ENCODE measurements around the gene MOV10L1.
"Not testable (repeated sequence)": the region's sequence is repeated elsewhere in the genome, so short reads cannot be mapped to it uniquely, and the experiment has no call there.

The MOV10L1 gene

GRCh38 chr22:50192436-50193204 is 102.8 kb downstream of the MOV10L1 start:
- DNase-seq, result no peak

- DNase-seq, result no peak
These were observed 103.8 kb downstream of the MOV10L1 start for GRCh38 chr22:50193621-50194020.

- no peak for DNase-seq
These were observed 104.4 kb downstream of the MOV10L1 start for GRCh38 chr22:50194037-50194805.

- no peak for DNase-seq
These were observed 106.5 kb downstream of the MOV10L1 start for GRCh38 chr22:50196256-50196655.

GRCh38 chr22:50197000-50197800 is 107.4 kb downstream of the MOV10L1 start:
- DNase-seq, result no peak

GRCh38 chr22:50197856-50198623 is 108.2 kb downstream of the MOV10L1 start:
- no peak for DNase-seq

- no peak for DNase-seq
These were observed 108.8 kb downstream of the MOV10L1 start for GRCh38 chr22:50198624-50199017.

- DNase-seq, result no peak
These were observed 109.5 kb downstream of the MOV10L1 start for GRCh38 chr22:50199251-50199721.

GRCh38 chr22:50199829-50200460 is 110.1 kb downstream of the MOV10L1 start:
- DNase-seq, result peak; percentile 48

- peak; percentile 91 for DNase-seq
These were observed 110.8 kb downstream of the MOV10L1 start, which contains the start of gene SELENOO for GRCh38 chr22:50200461-50201190. TSS of gene SELENOO (plus strand) at chr22:50201011. CDS start at chr22:50201037, 26 bp downstream.

- DNase-seq, result peak; percentile 58
These were observed 111.7 kb downstream of the MOV10L1 start for GRCh38 chr22:50201191-50202129.

GRCh38 chr22:50202130-50202666 is 112.4 kb downstream of the MOV10L1 start:
- no peak for DNase-seq

GRCh38 chr22:50203288-50203687 is 113.5 kb downstream of the MOV10L1 start:
- no peak for DNase-seq

- no peak for DNase-seq
These were observed 114.8 kb downstream of the MOV10L1 start for GRCh38 chr22:50204571-50204970.

- not testable (repeated sequence) for DNase-seq
These were observed 115.2 kb downstream of the MOV10L1 start for GRCh38 chr22:50204998-50205397.

- no peak for DNase-seq
These were observed 116.2 kb downstream of the MOV10L1 start for GRCh38 chr22:50205781-50206569.

- peak; percentile 41 for DNase-seq
These were observed 116.8 kb downstream of the MOV10L1 start for GRCh38 chr22:50206599-50206998.

GRCh38 chr22:50207383-50208140 is 117.8 kb downstream of the MOV10L1 start:
- DNase-seq, result no peak

All from DMS53 (cell line).